Activated CD8-positive, alpha-beta memory T cell treated with anti-CD3 and anti-CD28 coated beads, Interleukin-2, amount 50 U/mL, for 24 hours (primary cell): ENCODE measurements around the gene PAM16.
"Not testable (repeated sequence)": the region's sequence is repeated elsewhere in the genome, so short reads cannot be mapped to it uniquely, and the experiment has no call there.

Source experiments
- DNase-seq: peaks from one replicate; pipeline ENCODE4 v3.0.0-alpha.2; 2020; ENCODE audit errors: extremely low read depth

PAM16 gene

GRCh38 chr16:4350787-4351659 is at the start of gene PAM16:
PAM16 (minus strand) TSS chr16:4351321; CDS start chr16:4351234, 87 bp downstream.
- DNase-seq: peak; percentile 96

- DNase-seq: no peak
Observed at GRCh38 chr16:4399001-4399730, 48.0 kb upstream of the PAM16 start.

DNA sequence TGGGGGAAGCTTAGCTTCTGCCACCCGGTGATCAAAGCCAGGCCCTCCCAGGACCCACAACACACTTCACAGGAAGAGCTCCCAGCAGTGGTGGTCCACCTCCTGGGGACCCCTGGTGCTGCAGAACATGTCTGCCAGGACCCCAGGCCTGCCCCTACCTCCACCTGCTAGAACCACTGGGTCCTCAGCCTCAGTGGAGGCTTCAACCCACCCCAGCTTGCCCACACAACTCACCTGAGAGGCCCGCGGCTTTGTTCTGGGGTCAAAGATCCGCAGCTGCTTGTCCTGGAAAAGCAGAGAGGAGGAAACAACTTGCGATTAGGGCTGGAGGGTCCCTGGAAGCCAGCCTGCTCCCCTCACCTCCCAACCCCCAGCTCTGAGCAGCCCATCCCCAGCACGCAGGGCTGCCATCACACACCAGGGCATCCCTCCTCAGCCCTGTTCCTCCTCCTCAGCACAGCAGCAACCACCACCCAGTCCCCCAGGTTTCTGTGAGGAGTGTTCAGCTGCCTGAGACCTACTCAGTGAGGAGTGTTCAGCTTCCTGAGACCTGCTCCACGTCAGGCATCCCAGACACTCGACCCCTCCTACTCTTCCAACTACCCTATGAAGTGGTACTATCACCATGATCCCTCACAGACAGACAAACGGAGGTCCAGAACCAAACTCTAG is 44.1 kb upstream of the PAM16 start:
- DNase-seq: no peak

DNA sequence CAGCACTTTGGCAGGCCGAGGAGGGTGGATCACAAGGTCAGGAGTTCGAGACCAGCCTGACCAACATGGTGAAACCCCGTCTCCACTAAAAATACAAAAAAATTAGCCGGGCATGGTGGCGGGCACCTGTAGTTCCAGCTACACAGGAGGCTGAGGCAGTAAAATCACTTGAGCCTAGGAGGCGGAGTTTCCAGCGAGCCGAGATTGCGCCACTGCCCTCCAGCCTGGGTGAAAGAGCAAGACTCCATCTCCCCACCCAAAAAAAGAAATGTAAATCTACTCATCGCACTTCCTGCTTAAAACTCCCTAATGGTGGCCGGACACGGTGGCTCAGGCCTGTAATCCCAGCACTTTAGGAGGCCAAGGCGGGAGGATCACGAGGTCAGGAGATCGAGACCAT is 42.7 kb upstream of the PAM16 start:
- DNase-seq: not testable (repeated sequence)

GRCh38 chr16:4393240-4393600 is 42.1 kb upstream of the PAM16 start:
- no peak for DNase-seq

- DNase-seq: no peak
Observed at GRCh38 chr16:4392382-4393239, 41.5 kb upstream of the PAM16 start.

GRCh38 chr16:4391631-4392381 is 40.7 kb upstream of the PAM16 start:
- DNase-seq: no peak

DNA sequence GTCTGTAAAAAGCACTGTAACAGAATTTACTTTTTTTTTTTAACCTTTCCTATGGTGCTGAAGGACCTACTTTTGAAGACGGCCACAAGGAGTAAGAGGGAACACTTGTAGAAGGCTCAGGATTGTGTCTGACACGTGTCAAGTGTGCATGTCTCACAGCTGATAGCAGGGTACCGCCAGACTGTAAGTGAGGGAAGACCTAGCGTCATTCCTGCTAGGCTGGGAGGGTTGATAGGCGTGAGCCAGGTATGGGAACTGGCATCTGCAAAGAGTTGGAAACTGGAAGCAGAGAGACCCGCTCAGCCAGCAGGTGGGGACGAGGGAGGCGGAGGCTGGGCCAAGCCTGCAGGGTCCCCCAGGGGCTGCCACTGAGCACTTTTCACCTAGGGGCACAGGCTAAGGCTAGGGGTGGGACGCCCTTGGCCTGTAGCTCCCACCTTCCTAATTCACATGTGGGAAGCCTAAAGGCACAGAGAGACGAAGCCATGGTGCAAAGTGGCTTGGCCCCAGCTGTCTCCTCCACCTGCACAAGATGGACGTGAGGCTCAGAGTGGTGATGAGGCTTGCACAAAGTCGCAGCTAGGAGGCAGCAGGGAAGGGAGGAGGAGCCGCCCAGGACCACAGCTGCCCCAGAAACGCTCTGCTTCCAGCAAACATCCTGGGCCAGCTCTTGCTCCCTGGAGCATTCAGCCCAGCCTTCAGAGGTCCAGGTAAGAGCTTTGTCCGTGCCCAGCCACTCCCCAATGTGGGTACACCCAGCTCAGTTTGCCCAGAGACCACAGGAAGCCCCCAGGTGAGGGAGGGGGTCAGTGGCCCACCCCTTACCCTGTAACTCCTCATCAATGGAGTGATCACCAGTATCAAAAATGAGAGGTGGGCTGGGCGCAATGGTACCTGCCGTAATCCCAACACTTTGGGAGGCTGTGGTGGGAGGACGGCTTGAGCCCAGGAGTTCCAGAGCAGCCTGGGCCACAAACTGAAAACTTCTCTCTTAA is 39.4 kb upstream of the PAM16 start:
- no peak for DNase-seq

DNA sequence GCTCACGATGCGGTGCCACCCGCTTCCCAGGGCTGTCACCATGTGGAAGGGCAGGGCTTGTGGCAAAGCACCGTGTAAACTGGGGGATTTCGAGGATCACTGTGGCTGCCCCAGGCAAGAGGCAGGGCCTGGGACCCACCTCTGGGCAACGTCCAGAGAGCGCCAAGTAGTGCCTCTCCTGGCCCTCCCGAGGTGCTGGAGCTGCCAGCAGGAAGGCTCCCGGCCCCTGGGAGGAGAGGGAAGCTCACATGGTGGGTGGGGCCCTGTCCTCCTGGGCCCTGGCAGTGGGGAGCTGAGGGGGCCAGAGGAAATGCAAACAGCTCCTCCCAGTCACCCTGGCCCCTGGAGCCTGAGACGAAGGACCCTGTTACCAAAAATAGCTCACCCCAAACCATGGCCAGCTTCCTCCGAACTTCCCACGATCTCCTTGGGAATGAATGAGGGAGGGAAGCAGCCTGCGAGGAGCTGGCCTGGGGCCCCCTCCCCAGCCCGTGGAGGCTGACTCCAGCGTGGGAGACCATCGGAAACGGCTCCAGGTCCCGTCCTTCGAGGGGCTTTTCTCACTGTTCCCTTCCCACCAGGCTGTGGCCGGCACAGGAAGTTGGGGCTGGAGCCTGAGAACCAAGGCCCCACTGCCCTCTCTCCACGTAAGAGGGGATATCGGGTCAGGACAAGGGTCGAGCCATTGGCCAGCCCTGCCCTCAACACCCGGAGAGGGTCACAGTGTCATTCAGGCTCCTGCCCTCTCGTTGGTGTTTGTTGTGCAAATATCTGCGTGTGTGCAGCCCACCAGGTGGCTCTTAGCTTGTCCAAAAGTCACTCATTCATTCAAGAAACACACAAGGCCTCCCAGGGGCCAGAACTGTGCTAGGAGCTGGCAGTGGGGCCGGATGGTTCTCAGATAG is 38.2 kb upstream of the PAM16 start:
- DNase-seq: no peak

DNA sequence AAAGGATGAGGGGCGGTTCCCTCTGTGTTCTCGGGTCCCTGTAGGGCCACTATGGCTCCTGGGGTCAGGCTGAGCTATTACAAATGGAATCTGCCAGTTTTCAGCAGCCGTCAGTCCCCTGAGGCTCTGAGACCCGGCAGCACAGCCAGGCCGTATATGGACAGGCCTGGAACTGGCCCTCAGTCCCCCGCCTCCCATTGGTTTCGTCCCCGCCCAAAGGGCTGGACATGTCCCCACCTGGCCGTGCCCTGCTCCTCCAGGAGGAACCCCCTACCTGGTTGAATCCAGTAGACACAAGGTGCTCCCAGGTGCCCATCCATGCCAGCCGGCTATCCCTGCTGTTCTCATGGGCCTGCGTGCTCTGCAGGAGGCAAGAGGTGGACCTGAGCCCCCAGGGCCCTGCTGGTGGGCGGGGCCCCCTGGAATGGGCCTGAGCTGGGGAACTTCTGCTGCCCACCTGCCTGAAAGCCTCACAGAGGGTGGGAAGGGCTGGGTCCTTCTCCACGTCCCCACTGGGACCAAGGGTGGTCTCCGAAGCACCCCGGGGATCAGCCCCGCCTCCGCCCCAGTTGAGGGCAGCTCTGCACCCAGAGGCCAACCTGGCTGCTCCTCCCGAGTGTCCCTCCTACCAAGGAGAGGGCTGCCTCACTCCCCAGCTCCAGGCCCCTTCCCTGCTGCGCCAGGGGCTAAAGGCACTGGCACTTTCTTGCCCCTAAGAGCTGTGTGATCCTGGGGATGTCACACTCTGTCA is 37.3 kb upstream of the PAM16 start:
- no peak for DNase-seq

DNA sequence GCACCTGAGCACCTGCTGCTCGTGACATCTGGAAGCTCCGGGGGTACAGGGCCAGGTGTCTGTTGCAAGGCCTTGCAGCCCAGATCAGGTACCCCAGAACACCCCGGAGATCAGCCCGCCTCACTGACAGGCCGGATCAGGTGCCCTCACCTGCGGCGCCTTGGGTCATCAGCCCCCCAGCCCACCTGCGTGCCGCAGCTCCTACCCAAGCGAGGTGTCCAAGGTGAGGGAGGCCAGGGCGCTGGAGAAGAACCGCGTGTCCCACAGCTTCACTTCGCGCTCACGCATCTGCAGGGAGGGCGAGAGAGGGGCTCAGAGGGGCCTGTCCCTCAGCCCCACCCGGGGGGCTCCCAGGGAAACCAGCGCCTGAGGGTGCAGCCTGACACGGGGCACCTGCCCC is 36.7 kb upstream of the PAM16 start:
- no peak for DNase-seq

- DNase-seq: no peak
Observed at GRCh38 chr16:4386951-4387565, 35.9 kb upstream of the PAM16 start.

- no peak for DNase-seq
Observed at GRCh38 chr16:4386451-4386805, 35.3 kb upstream of the PAM16 start.

- DNase-seq: no peak
Observed at GRCh38 chr16:4385789-4386450, 34.8 kb upstream of the PAM16 start.

- DNase-seq: no peak
Observed at GRCh38 chr16:4385066-4385788, 34.1 kb upstream of the PAM16 start.

GRCh38 chr16:4384509-4384942 is 33.4 kb upstream of the PAM16 start:
- DNase-seq: no peak
